HL-60 (cell line): ENCODE results near the gene ASXL1.

Source experiments
- DNase-seq, 2 experiments: peaks; one replicate each; pipeline ENCODE4 v3.0.0-alpha.2; 2010 to 2020; ENCODE audit warnings: low read depth in 1 of 2, low spot score in 1 of 2
- H3K27ac ChIP-seq: fragments of 250-450 bp; sonication (Bioruptor Pico); replicated peaks from 2 replicates; pipeline ENCODE4 v1.5.1; 2020; ENCODE audit warnings: mild to moderate bottlenecking, moderate library complexity
- H3K27me3 ChIP-seq: fragments of 250-450 bp; sonication (Bioruptor Pico); 2 replicates; pipeline ENCODE4 v1.5.1; 2021; ENCODE audit warnings: mild to moderate bottlenecking, moderate library complexity; ENCODE audit not compliant: insufficient read depth, poor library complexity, severe bottlenecking
- H3K4me3 ChIP-seq: replicated peaks from 2 replicates; pipeline ENCODE4 v1.5.1; 2011; ENCODE audit warnings: mild to moderate bottlenecking, control low read depth, low read length; ENCODE audit not compliant: insufficient read depth
- GABPA ChIP-seq: IDR thresholded peaks from 2 replicates; pipeline ENCODE4 v1.6.1; 2012; ENCODE audit warnings: low read depth
- POLR2AphosphoS5 ChIP-seq: IDR thresholded peaks from 2 replicates; pipeline ENCODE4 v1.6.1; 2012; ENCODE audit warnings: low read depth
- SPI1 ChIP-seq: IDR thresholded peaks from 2 replicates; pipeline ENCODE4 v1.6.1; 2012; ENCODE audit warnings: low read depth, mild to moderate bottlenecking, borderline replicate concordance
- TF ChIP-seq, protein P1 (sequence below): IDR thresholded peaks from 2 replicates; pipeline ENCODE4 v1.6.1; 2012; ENCODE audit warnings: low read depth; ENCODE audit not compliant: insufficient replicate concordance
- TF ChIP-seq, protein P2 (sequence below): IDR thresholded peaks from one replicate; pipeline ENCODE4 v1.5.1; 2011; ENCODE audit warnings: low read length, control low read depth, inconsistent platforms; ENCODE audit not compliant: insufficient read depth

ASXL1 gene

DNA sequence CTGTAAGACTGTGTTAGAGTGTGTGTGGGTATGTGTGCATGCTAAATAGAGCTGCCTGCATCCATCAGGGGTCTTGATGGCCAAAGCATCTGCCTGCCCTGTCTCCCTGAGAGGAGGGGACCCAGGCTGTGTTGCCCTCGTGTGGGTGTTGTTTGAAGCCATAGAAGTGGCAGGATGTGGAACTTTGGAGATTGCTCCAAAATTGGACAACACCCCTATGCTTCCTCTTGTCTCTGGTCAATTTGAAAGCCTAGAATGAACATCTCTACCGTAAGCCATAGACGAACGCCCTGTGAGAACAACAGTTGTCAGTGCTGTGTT, 82.6 kb downstream of the ASXL1 start:
- Histone ChIP-seq H3K27ac (no peak overlapping the region), H3K4me3 (no peak overlapping the region), H3K27me3 (no peaks in the 10 kb centered on the region)
- TF ChIP-seq SPI1 (no peak), GABPA (no peak), POLR2AphosphoS5 (no peak)
- TF ChIP-seq, protein P1, sequence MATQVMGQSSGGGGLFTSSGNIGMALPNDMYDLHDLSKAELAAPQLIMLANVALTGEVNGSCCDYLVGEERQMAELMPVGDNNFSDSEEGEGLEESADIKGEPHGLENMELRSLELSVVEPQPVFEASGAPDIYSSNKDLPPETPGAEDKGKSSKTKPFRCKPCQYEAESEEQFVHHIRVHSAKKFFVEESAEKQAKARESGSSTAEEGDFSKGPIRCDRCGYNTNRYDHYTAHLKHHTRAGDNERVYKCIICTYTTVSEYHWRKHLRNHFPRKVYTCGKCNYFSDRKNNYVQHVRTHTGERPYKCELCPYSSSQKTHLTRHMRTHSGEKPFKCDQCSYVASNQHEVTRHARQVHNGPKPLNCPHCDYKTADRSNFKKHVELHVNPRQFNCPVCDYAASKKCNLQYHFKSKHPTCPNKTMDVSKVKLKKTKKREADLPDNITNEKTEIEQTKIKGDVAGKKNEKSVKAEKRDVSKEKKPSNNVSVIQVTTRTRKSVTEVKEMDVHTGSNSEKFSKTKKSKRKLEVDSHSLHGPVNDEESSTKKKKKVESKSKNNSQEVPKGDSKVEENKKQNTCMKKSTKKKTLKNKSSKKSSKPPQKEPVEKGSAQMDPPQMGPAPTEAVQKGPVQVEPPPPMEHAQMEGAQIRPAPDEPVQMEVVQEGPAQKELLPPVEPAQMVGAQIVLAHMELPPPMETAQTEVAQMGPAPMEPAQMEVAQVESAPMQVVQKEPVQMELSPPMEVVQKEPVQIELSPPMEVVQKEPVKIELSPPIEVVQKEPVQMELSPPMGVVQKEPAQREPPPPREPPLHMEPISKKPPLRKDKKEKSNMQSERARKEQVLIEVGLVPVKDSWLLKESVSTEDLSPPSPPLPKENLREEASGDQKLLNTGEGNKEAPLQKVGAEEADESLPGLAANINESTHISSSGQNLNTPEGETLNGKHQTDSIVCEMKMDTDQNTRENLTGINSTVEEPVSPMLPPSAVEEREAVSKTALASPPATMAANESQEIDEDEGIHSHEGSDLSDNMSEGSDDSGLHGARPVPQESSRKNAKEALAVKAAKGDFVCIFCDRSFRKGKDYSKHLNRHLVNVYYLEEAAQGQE, result no peak
- TF ChIP-seq, protein P2, sequence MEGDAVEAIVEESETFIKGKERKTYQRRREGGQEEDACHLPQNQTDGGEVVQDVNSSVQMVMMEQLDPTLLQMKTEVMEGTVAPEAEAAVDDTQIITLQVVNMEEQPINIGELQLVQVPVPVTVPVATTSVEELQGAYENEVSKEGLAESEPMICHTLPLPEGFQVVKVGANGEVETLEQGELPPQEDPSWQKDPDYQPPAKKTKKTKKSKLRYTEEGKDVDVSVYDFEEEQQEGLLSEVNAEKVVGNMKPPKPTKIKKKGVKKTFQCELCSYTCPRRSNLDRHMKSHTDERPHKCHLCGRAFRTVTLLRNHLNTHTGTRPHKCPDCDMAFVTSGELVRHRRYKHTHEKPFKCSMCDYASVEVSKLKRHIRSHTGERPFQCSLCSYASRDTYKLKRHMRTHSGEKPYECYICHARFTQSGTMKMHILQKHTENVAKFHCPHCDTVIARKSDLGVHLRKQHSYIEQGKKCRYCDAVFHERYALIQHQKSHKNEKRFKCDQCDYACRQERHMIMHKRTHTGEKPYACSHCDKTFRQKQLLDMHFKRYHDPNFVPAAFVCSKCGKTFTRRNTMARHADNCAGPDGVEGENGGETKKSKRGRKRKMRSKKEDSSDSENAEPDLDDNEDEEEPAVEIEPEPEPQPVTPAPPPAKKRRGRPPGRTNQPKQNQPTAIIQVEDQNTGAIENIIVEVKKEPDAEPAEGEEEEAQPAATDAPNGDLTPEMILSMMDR, result no peak
- no peak for DNase-seq

DNA sequence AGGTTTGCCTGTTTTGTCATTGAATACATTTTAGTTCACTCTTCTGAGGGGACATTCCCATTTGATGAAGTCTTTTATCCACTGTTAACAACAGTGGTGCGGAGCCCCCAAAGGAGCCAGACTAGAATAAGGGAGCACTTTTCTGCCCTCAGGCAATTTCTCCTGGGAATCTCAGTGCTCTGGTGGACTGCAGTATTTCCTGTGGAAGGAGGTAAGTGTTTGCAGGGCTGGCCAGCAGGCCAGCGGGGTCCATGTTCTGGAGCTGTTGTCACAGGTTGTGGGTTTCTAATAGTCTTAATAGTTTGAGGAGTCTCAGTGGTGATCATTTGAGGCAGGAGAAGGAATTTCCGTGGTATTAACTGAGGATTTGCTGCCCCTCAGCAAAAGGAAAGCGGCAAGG, 83.5 kb downstream of the ASXL1 start:
- Histone ChIP-seq H3K27me3 (no peaks in the 10 kb centered on the region), H3K4me3 (no peak overlapping the region), H3K27ac (no peak overlapping the region)
- TF ChIP-seq GABPA (no peak), POLR2AphosphoS5 (no peak), SPI1 (no peak)
- TF ChIP-seq, protein P2, result no peak
- TF ChIP-seq, protein P1, result no peak
- DNase-seq, result no peak

GRCh38 chr20:32442630-32443373, 84.7 kb downstream of the ASXL1 start:
- no peak overlapping the region for H3K4me3 ChIP-seq
- DNase-seq, result no peak
- H3K27me3 ChIP-seq, result no peaks in the 10 kb centered on the region
- no peak overlapping the region for H3K27ac ChIP-seq
- TF ChIP-seq GABPA (no peak), SPI1 (no peak), POLR2AphosphoS5 (no peak)
- TF ChIP-seq, protein P2, result no peak
- TF ChIP-seq, protein P1, result no peak
